ENCODE measurements around the gene ISCA2.
A peak's percentile ranks its signal among the peaks of the same experiment; 100 is the strongest.
"Not testable (repeated sequence)": the region's sequence is repeated elsewhere in the genome, so short reads cannot be mapped to it uniquely, and the experiment has no call there.

Gene ISCA2

DNA sequence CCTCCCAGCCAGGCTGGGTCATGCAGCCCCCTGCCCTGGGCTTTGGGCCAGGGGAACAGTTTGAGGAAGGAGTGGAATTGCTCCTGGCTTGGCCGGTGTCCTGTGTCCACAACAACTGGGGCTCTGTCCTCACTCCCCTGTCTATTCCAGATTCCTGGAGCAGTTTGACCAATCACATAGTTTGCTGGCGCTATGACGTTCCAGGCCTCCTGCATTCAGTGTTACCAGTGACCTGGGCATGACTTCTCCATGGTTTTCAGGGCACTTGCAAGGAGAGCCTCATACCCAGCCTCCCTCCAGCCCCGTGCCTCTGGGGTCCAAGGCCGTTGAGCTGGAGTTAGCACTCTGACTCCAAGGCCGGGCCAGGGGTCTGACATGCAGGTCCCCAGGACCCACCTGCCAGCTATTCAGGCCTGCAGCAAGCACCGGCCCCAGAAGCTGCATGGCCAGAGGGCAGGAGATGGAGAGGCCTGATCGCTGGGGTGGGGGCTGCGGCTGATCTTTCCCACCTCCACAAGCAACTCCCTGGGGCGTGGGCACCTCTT lies 34.2 kb downstream of the ISCA2 start:
- DNase-seq = no peak

DNA sequence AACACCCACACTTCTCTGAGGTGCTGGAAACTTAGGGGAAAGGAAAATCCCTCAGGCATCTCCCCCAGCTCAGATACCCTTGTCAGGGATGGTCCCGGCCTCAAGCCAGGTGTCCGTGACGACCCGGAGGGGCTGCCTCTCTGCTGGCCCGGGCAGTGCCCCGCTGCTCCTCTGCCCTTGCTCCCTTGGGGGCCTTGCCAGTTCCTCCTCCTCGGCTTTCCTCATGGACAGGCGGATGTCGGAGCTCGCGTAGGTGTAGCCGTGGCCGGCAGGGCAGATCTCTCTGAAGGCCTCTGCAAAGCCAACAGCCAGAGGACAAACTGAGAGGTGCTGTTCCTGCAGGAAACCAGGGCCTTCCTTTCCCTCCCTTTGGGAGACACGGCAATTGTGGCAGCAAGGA lies 34.8 kb downstream of the ISCA2 start:
- no peak for DNase-seq

GRCh38 chr14:74528886-74529285 lies 35.3 kb downstream of the ISCA2 start:
- no peak for DNase-seq

- DNase-seq = no peak
Measured at GRCh38 chr14:74531006-74531405, 37.4 kb downstream of the ISCA2 start.

DNA sequence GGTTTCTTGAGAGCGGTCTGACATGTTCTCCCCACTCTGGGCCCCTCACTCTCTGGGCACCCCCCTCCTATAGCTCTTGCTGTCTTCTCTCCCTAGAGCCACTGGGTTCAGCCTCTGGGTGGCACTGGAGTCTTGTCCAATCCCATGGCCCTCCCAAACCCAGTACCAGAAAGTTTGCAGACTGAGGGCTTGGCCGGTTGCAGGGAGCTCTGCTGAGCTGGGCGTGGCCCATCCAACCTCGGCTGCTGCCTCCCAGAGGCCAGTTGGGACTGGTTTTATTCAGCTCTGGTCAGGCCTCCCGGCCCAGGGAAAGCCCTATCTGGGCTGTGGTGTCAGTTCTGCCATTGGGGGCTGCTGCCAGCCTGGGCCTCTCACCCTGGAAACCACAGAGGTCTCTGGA lies 37.9 kb downstream of the ISCA2 start:
- no peak for DNase-seq

DNA sequence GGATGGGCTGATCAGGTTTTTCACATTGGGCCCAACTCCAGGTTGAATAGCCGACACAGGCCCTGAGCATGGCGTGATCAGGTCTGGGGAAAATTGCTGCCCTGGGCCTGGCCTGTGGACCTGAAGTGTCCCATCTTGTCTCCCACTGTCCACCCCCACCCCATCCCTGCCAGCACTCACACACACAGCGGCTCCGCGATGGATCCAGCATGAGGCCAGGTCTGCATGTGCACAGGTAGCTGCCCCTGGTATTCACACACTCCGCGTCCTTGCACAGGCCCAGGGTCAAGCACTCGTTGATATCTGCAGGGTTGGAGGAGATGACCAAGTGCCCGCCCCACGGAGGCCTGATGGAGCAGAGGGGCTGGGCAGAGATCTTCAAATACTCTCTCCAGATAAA lies 38.7 kb downstream of the ISCA2 start:
- no peak for DNase-seq

DNA sequence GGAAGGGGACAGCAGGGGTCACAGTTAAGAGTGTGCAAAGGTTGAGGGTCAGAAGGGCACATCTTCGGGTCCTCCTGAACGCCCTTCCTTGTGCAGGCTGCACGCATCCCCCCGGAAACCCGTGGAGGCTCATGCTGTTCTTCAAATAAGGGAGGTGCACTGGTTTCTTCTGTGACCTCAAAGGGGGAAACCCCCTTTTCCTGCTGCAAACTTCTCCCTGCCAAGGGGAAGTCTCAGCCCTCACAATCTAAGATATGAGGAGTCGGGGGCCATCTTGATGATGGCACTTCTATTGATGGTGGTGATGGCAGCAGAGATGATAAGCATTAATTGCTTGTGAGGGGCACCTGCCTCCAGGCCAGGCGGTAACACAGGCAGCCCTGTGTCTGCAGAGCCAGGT lies 40.0 kb downstream of the ISCA2 start:
- DNase-seq = peak in 1 of 51 donors; percentile 1

DNA sequence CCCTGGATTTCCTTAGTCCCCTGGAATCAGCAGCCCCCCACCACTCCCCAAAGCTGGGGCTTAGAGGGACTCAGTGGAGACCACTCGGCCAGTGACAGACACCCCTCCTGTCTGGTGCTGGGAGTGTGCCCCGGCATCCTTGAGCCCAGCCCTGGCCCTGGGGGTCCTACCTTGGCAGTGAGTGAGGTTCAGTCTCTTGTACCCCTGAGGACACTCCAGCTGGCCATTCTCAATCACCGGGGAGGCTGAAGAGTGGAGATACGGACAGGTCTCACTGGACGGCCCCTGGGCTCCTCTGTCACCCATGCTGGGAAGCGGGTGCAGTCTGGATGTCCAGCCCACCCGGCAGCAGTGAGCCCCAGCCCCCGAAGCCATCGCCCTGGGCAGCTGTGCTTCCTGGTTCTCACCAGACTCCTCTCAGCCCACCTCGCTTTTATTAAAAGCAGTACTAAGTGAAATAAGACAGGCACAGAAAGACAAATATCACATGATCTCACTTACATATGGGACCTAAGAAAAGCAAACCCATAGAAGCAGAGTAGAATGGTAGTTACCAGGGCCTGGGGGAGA lies 42.3 kb downstream of the ISCA2 start:
- DNase-seq = no peak

- not testable (repeated sequence) for DNase-seq
Measured at GRCh38 chr14:74536336-74536735, 42.8 kb downstream of the ISCA2 start.

GRCh38 chr14:74538411-74539391 lies 45.1 kb downstream of the ISCA2 start:
- DNase-seq = no peak

DNA sequence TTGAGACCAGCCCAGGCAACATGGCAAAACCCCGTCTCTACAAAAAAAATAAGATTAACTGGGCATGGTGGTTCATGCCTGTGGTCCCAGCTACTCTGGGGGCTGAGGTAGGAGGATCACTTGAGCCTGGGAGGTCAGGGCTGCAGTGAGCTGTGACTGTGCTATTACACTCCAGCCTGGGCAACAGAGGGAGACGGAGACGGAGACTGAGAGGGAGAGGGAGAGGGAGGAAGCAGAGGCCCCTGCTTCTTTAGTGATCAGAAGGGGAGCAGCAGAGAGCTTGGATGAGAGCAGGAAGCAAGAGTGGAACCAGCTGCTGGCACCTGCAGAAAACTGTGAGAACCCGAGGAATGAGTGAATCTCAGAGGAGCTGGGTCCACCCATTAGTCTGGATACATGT lies 45.9 kb downstream of the ISCA2 start:
- no peak for DNase-seq

DNA sequence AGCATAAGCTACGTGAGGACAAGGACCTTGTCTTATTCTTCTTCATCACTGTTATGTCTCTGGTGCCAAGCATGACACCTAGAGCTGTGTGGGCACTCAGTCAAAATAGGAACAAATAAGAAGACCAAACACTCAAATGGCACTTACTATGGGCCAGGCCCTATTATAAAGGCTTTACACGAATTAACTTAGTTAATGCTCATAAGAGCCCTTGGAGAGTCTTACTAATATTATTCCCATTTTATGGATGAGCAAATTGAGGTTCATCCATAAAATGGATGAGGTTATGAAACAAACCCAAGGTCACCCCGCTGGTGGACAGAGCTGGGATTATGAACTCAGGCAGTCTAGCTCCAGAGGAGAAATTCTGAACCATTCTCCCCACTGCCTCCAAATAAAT lies 47.7 kb downstream of the ISCA2 start:
- no peak for DNase-seq

GRCh38 chr14:74542056-74542685 lies 48.6 kb downstream of the ISCA2 start:
- no peak for DNase-seq

DNA sequence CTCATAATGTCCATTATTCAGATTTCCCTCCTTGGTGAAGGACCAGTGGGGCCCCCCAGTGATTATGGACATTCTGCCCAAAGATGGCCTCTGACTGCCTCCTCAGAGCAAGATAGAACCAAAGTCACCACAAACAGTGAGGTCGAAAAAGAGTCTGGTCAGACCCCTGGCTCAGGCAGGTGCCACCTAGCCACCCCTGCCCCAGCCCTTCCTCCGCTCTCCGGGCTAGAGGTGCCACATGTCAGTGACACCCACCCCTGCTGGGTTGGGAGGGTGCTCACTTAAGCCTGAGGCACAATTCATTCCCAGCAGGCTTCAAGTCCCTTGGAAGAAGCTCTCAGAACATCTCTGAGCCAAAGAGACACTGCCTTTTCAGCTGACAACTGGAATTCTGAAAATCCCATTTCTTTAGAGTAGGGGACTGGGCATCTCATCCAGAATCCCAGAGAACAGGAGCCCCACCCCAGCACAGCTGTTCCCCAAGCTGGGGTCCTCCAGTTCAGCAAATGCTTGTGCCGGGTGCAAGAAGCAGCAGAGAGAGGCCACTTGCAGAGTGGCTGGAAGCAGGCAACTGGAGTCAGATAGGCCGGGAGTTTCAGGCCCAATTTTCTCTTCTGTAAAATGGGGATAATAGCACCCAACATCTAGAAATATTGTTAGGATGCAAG lies 50.3 kb downstream of the ISCA2 start:
- no peak for DNase-seq

- no peak for DNase-seq
Measured at GRCh38 chr14:74545386-74545785, 51.8 kb downstream of the ISCA2 start.

DNA sequence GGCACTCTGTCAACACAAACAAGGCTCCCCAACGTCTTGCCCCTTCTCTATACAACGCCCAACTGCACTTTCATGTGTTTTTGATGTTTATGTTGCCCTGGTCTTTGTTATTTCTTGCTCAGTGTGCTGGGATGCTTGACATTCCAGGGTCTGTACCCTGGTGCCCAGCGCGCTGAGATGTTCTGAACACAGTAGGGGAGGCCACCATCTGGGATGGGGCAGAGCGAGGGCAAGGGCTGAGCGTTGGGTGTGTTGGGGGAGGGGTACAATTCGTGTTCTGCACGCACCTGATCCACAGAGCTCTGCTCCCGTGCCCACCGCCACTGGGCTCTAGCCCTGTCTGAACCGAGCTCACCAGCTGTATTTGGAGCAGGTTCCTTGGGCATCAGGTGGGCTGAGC lies 52.9 kb downstream of the ISCA2 start:
- no peak for DNase-seq
